ENCODE data around the gene ZNF768.

DNA sequence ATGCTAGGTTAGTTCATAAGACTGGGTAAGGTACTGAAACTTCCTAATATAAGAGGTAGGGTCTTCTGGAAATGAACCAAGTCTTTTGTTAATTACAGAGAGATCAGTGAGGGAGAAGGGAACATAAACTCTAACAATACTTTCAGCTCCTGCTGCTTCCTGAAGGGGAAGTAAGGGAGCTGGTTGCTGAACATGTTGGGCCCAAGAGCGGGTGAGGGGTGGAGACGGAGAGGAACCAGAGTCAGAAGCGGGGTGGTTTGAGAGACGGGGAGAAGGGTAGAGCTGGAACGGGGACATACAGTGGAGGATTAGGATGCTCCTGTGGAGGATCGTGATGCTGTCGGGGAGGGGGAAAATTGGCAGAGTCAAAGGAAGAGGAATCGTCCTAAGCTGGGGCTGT lies 19.7 kb upstream of the ZNF768 start:
- no peak for TF ChIP-seq CTCF (conservative IDR thresholded peaks at IDR 0.05)
- no peak for TF ChIP-seq EZH2 (IDR thresholded peaks at IDR 0.05; ENCODE audit: low read depth)
